ENCODE results near the gene TMPRSS12. TPM values are rescaled to one million over a fixed set of nuclear protein-coding genes. Genes with fewer than 3 reads are reported as not detected.
"Not testable (repeated sequence)": the region's sequence is repeated elsewhere in the genome, so short reads cannot be mapped to it uniquely, and the experiment has no call there.

Gene TMPRSS12, protein sequence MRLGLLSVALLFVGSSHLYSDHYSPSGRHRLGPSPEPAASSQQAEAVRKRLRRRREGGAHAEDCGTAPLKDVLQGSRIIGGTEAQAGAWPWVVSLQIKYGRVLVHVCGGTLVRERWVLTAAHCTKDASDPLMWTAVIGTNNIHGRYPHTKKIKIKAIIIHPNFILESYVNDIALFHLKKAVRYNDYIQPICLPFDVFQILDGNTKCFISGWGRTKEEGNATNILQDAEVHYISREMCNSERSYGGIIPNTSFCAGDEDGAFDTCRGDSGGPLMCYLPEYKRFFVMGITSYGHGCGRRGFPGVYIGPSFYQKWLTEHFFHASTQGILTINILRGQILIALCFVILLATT
- total RNA-seq (2021; fragmentation: NEBNext Ultra II Directional; extraction: Animal tissue kit (Norgen Biotek cat#: 25700)) = not detected
- long read RNA-seq = 0 reads

GRCh38 chr12:50842637-50843493 lies at the start of gene TMPRSS12:
TSS of gene TMPRSS12 (plus strand) at chr12:50842926. CDS start at chr12:50842965, 39 bp downstream.
- Mint-ChIP-seq H3K36me3 (ENCODE audit: low read depth) (peaks cover 10% of the 10 kb centered on the region), H3K4me1 (ENCODE audit: low read depth) (peaks cover 7% of the 10 kb centered on the region), H3K9me3 (peaks cover 11% of the 10 kb centered on the region), H3K27ac (no peak within 1 kb of the TSS), H3K27me3 (ENCODE audit: insufficient read depth) (peaks cover 3% of the 10 kb centered on the region; the same call in 1 of the 2 replicates), H3K4me3 (no peak within 1 kb of the TSS)
- DNase-seq = no peak
- no peak for TF ChIP-seq CTCF (IDR thresholded peaks at IDR 0.05)

DNA sequence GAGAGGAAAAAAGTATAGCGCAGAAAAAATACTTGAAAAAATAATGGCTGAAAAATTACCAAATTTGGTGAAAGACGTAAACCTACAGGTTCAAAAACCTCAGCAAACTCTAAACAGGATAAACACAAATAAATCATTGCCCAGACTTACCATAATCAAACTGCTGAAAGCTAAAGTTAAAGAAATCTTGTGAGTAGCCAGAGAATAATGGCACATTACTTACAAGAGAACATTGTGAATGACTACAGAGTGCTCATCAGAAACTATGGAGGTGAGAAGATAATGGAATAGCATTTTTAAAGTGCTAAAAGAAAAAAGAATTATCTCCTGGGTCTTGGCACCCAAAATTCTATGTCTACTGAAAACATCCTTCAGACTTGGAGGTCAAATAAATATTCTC lies 42.8 kb upstream of the TMPRSS12 start:
- no peak for DNase-seq

GRCh38 chr12:50803230-50803875 lies 39.4 kb upstream of the TMPRSS12 start:
- H3K9me3 Mint-ChIP-seq = peaks cover 26% of the 10 kb centered on the region

More for the DNA sequence above, 42.8 kb upstream of the TMPRSS12 start:
- no peak for TF ChIP-seq CTCF (IDR thresholded peaks at IDR 0.05)
- H3K36me3 Mint-ChIP-seq (ENCODE audit: low read depth) = peaks cover 64% of the 10 kb centered on the region
- H3K27me3 Mint-ChIP-seq (ENCODE audit: insufficient read depth) = no peaks in the 10 kb centered on the region; the same call in none of the 2 replicates
- no peaks in the 10 kb centered on the region for H3K4me1 Mint-ChIP-seq (ENCODE audit: low read depth)
- H3K4me3 Mint-ChIP-seq = no peak overlapping the region
- H3K9me3 Mint-ChIP-seq = peaks cover 29% of the 10 kb centered on the region
- no peak overlapping the region for H3K27ac Mint-ChIP-seq

DNA sequence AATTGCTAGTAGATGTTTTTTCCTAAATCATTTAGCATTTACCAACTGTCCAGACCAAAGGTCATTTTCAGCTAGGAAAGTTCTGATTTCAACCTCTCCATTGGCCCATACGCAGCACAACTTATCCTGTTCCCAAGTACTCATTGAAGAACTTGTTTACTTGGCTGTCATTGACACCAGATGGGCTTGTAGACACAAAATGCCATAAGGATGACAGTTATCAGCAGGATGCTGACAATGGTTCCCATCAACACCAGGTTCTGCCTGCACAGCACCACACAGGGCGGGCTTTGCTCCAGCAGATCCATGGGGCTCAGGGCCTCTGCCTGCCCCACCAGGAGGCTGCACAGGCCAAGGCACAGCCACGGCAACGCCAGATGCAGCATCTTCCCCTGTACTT lies 36.5 kb upstream of the TMPRSS12 start:
- no peaks in the 10 kb centered on the region for H3K9me3 Mint-ChIP-seq
- H3K4me1 Mint-ChIP-seq (ENCODE audit: low read depth) = peaks cover 8% of the 10 kb centered on the region
- no peak for TF ChIP-seq CTCF (IDR thresholded peaks at IDR 0.05)
- H3K36me3 Mint-ChIP-seq (ENCODE audit: low read depth) = peaks cover 25% of the 10 kb centered on the region
- no peak overlapping the region for H3K27ac Mint-ChIP-seq
- no peaks in the 10 kb centered on the region; the same call in 1 of the 2 replicates for H3K27me3 Mint-ChIP-seq (ENCODE audit: insufficient read depth)
- H3K4me3 Mint-ChIP-seq = no peak overlapping the region
- DNase-seq = peak; percentile 9

More at GRCh38 chr12:50803230-50803875, 39.4 kb upstream of the TMPRSS12 start:
- Mint-ChIP-seq H3K4me3 (no peak overlapping the region), H3K36me3 (ENCODE audit: low read depth) (peaks cover 46% of the 10 kb centered on the region), H3K4me1 (ENCODE audit: low read depth) (peaks cover 8% of the 10 kb centered on the region), H3K27ac (no peak overlapping the region; the same call in 1 of the 2 replicates), H3K27me3 (ENCODE audit: insufficient read depth) (no peaks in the 10 kb centered on the region; the same call in none of the 2 replicates)
- DNase-seq = no peak
- no peak for TF ChIP-seq CTCF (IDR thresholded peaks at IDR 0.05)

- not testable (repeated sequence) for H3K9me3 Mint-ChIP-seq; H3K4me1 Mint-ChIP-seq (ENCODE audit: low read depth); H3K4me3 Mint-ChIP-seq; H3K27me3 Mint-ChIP-seq (ENCODE audit: insufficient read depth); DNase-seq; H3K27ac Mint-ChIP-seq
- peaks cover 18% of the 10 kb centered on the region for H3K36me3 Mint-ChIP-seq (ENCODE audit: low read depth)
Observed at GRCh38 chr12:50809131-50809530, 33.6 kb upstream of the TMPRSS12 start.

GRCh38 chr12:50814921-50815320 lies 27.8 kb upstream of the TMPRSS12 start:
- not testable (repeated sequence) for H3K4me3 Mint-ChIP-seq; H3K4me1 Mint-ChIP-seq (ENCODE audit: low read depth); H3K27me3 Mint-ChIP-seq (ENCODE audit: insufficient read depth); DNase-seq; H3K27ac Mint-ChIP-seq; H3K9me3 Mint-ChIP-seq
- H3K36me3 Mint-ChIP-seq (ENCODE audit: low read depth) = peaks cover 27% of the 10 kb centered on the region

All from HFFc6 (cell line).